Measurements from ENCODE around the gene EML4.

DNA sequence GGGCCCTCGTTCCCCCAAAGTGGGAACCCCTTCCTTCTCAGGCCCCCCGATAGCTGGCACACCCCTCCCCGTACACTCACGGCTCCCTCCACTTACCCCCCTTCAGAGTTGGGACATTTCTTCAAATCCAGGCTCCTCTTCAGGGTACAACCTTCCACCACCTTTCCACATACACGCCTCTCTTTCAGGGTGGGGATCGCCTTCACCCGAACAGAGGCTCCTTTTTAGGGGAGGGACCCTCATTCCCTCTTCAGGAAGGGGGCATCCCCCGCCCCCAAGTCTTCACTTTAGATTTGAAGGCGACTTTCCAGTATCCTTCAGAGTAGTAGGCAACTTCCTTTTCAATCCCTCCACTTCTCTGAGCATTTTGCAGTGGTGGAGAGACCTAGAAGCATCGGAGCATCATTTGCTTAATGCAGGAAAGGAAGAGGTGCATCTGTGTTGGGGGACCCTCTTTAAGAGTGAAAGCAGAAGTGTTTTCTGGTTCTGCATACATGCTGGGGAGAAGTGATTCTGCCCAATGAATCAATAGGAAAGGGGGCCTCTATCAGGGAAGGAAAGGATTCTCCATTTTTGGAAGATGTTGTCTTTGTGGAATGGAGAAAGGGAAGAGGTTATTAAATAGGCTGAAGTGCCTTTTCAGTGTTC lies 845 bp downstream of the EML4 start:
- TF ChIP-seq EZH2 (IDR thresholded peaks at IDR 0.05) (no peak), POLR2AphosphoS5 (IDR thresholded peaks at IDR 0.05; ENCODE audit: borderline replicate concordance, low read depth, low read length) (no peak)

Data from SK-N-MC (cell line).